GM12878 (cell line): Measurements from ENCODE around the gene GNG3. TPM values are rescaled to one million over a fixed set of nuclear protein-coding genes. Genes with fewer than 3 reads are reported as not detected.
A peak's percentile ranks its signal among the peaks of the same experiment; 100 is the strongest.

Experiments
- ATF2 ChIP-seq: IDR thresholded peaks from 2 replicates; pipeline ENCODE4 v1.6.1; 2012; ENCODE audit warnings: low read length, inconsistent platforms
- CHD1 ChIP-seq: IDR thresholded peaks from 2 replicates; pipeline ENCODE4 v1.6.1; 2012; ENCODE audit warnings: low read depth, low read length, improper control_type of control experiment
- E4F1 ChIP-seq: fragments of 450-650 bp; IDR thresholded peaks from 2 replicates; pipeline ENCODE4 v1.6.1; 2018; ENCODE audit warnings: borderline replicate concordance, mild to moderate bottlenecking; ENCODE audit not compliant: partially characterized antibody
- IRF5 ChIP-seq: fragments of 450-650 bp; IDR thresholded peaks from 2 replicates; pipeline ENCODE4 v1.6.1; 2017; ENCODE audit warnings: borderline replicate concordance
- JUND ChIP-seq: IDR thresholded peaks from 2 replicates; pipeline ENCODE4 v1.6.1; 2012; ENCODE audit warnings: low read depth, mild to moderate bottlenecking, low read length, improper control_type of control experiment, moderate library complexity
- MTA3 ChIP-seq: IDR thresholded peaks from 2 replicates; pipeline ENCODE4 v1.6.1; 2012; ENCODE audit warnings: low read length, inconsistent platforms, borderline replicate concordance
- MXI1 ChIP-seq: fragments of 150-350 bp; IDR thresholded peaks from 2 replicates; pipeline ENCODE4 v1.6.1; 2011; ENCODE audit warnings: low read depth, mild to moderate bottlenecking, inconsistent platforms, low read length, improper control_type of control experiment
- NR2C1 ChIP-seq: fragments of 450-650 bp; IDR thresholded peaks from 2 replicates; pipeline ENCODE4 v1.6.1; 2017; ENCODE audit warnings: antibody characterized with exemption, mild to moderate bottlenecking, moderate library complexity
- NR2C2 ChIP-seq: IDR thresholded peaks from 2 replicates; pipeline ENCODE4 v1.6.1; 2011; ENCODE audit warnings: borderline replicate concordance, low read depth; ENCODE audit not compliant: control insufficient read depth, insufficient read length
- NRF1 ChIP-seq: conservative IDR thresholded peaks from 2 replicates; pipeline ENCODE4 v1.6.1; 2011; ENCODE audit warnings: mild to moderate bottlenecking, low read depth, low read length, improper control_type of control experiment
- PAX5 ChIP-seq: IDR thresholded peaks from 2 replicates; pipeline ENCODE4 v1.6.1; 2011; ENCODE audit warnings: low read depth, low read length, borderline replicate concordance
- PKNOX1 ChIP-seq: fragments of 450-650 bp; IDR thresholded peaks from 2 replicates; pipeline ENCODE4 v1.6.1; 2016; ENCODE audit warnings: mild to moderate bottlenecking
- RELA ChIP-seq: fragments of 450-650 bp; IDR thresholded peaks from 2 replicates; pipeline ENCODE4 v1.8.0; 2014; ENCODE audit warnings: borderline replicate concordance; ENCODE audit not compliant: partially characterized antibody
- SREBF2 ChIP-seq: IDR thresholded peaks from 2 replicates; pipeline ENCODE4 v1.6.1; 2012; ENCODE audit warnings: mild to moderate bottlenecking, low read length
- TAF1 ChIP-seq: IDR thresholded peaks from 2 replicates; pipeline ENCODE4 v1.6.1; 2011; ENCODE audit warnings: mild to moderate bottlenecking, low read depth, low read length, borderline replicate concordance
- TCF12 ChIP-seq: IDR thresholded peaks from 2 replicates; pipeline ENCODE4 v1.6.1; 2011; ENCODE audit warnings: low read depth, mild to moderate bottlenecking, low read length
- USF1 ChIP-seq: IDR thresholded peaks from 2 replicates; pipeline ENCODE4 v1.6.1; 2011; ENCODE audit warnings: borderline replicate concordance, low read depth, mild to moderate bottlenecking, moderate library complexity, mixed read lengths, low read length; ENCODE audit not compliant: insufficient read depth; ENCODE audit errors: extremely low read length
- YY1 ChIP-seq: IDR thresholded peaks from 2 replicates; pipeline ENCODE4 v1.6.1; 2011; ENCODE audit warnings: low read depth, mild to moderate bottlenecking, low read length
- ZNF24 ChIP-seq: fragments of 450-650 bp; IDR thresholded peaks from 2 replicates; pipeline ENCODE4 v1.6.1; 2017; ENCODE audit warnings: antibody characterized with exemption, mild to moderate bottlenecking
- polyA plus RNA-seq, 11 experiments: library from polyadenylated mRNA; depleted of rRNA in 4 of 11; unstranded in 6 of 11; stranded (reverse) in 5 of 11; fragments of >200 nt; fragmentation: Nextera tagmentation in 4 of 11; fragmentation: Illumina TruSeq in 1 of 11; extraction: Ambion mirVana in 4 of 11; extraction: Trizol in 1 of 11; gene quantifications; 1 replicate in 1 of 11; 2 replicates in 10 of 11; pipeline versions ENCODE4 v1.2.1 to v1.2.3, GENCODE V29; 2011 to 2016; ENCODE audit warnings: inconsistent platforms in 2 of 11, missing spikeins in 2 of 11, low read depth in 1 of 11
- total RNA-seq, 4 experiments: library from RNA; depleted of rRNA in 3 of 4; stranded (reverse); fragments of >200 nt in 3 of 4; fragmentation: Illumina TruSeq in 1 of 4; extraction: Trizol in 1 of 4; gene quantifications; 2 replicates each; pipeline versions ENCODE4 v1.2.1 to v1.2.3, GENCODE V29; 2013 to 2021

The GNG3 gene
- total and polyA plus RNA-seq, 10 of the 15 experiments (the other 5 are each of a cell fraction or from before 2014, with no cell fraction given) = 0.27 to 0.83 (median 0.57) TPM; not detected in 5

GRCh38 chr11:62728171-62728988, 20.9 kb downstream of the GNG3 start, which contains the start of gene TTC9C (continued):
- TF ChIP-seq IRF5 = no peak
- no peak for TF ChIP-seq NRF1
- TF ChIP-seq TAF1 = peak; percentile 77; the same call in 1 of the 2 replicates
- no peak for TF ChIP-seq PAX5
- no peak for TF ChIP-seq SREBF2
- peak; percentile 79 for TF ChIP-seq NR2C2
- TF ChIP-seq JUND = no peak
- no peak for TF ChIP-seq USF1
- no peak for TF ChIP-seq ZNF24
- peak; percentile 43; the same call in 1 of the 2 replicates for TF ChIP-seq CHD1
- peak; percentile 4; the same call in 1 of the 2 replicates for TF ChIP-seq TCF12
- no peak; the same call in 1 of the 2 replicates for TF ChIP-seq MXI1
- TF ChIP-seq ATF2 = no peak
- no peak for TF ChIP-seq E4F1
- 0 out of 2 replicates have a peak, but pooled peaks have one; percentile 2 for TF ChIP-seq YY1
- TF ChIP-seq NR2C1 = peak; percentile 98
- peak; percentile 13; the same call in 1 of the 2 replicates for TF ChIP-seq PKNOX1
- no peak for TF ChIP-seq MTA3
- peak; percentile 10 for TF ChIP-seq RELA
